Measurements from ENCODE around the gene BAG1.

DNA sequence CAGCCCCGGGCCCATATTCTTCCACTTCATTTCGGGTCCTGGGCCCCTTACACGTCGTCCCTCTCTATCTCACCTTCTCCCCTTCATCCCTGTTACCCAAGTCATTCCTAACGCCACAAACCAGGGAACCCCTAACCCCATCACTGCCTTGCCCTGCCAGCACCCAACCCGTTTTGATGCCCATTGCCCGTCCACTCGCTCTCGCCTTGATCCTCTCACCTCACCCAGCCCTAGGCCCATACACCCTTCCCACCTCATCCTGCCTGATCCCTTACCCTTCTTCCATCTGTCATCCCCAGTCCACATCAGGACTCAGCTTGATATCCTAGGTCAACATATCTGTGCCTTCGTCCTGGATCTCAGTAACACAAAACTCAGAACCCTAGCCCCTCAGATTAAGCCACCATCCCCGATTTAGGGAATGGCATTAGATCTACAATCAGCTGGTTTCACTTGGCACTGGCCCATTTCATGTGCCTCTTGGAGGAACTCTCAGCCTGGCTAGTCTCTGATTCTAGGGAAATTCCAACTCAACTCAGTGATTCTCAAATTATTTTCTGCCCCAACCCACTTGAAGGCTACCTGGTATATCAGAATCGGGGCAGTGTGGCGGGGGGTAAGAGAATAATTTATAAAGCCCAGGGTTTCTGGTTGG is 830 bp upstream of the BAG1 start:
- TF ChIP-seq HDGF (IDR thresholded peaks at IDR 0.05; ENCODE audit: borderline replicate concordance) (no peak), LEF1 (IDR thresholded peaks at IDR 0.05; ENCODE audit: borderline replicate concordance) (no peak), FOXK2 (IDR thresholded peaks at IDR 0.05) (no peak), ELF4 (IDR thresholded peaks at IDR 0.05) (no peak), SP1 (IDR thresholded peaks at IDR 0.05) (no peak), BHLHE40 (IDR thresholded peaks at IDR 0.05; ENCODE audit: borderline replicate concordance) (no peak)

Measured in HEK293T (cell line).